Endothelial cell of umbilical vein (primary cell): ENCODE data around the gene SLC46A3. TPM values are rescaled to one million over a fixed set of nuclear protein-coding genes. Genes with fewer than 3 reads are reported as not detected.

Experiments used
- BruUV-seq: library from RNA; stranded (reverse); fragments of 400-500 nt; replicated peaks from 2 replicates; lab custom pipeline; 2021; lab: Mats Ljungman, UMichigan
- CTCF ChIA-PET: fragments of 300-600, 350-600 bp; sonication (Branson Sonifier 250); formaldehyde crosslinking; loops from one replicate; lab custom pipeline; 2021; ENCODE audit warnings: antibody characterized with exemption, inconsistent platforms; lab: Charles Lee
- POLR2A ChIA-PET: fragments of 300-600, 350-600 bp; sonication (Branson Sonifier 250); formaldehyde crosslinking; loops from one replicate; lab custom pipeline; 2021; ENCODE audit warnings: antibody characterized with exemption, inconsistent platforms; lab: Charles Lee
- DNase-seq: peaks from one replicate; pipeline ENCODE4 v3.0.0-alpha.2; 2011; ENCODE audit warnings: low read depth, low spot score
- FAIRE-seq: peaks from 2 replicates; lab custom pipeline; 2011; peaks lifted over from hg19 to GRCh38; lab: Jason Lieb, UNC
- H2AFZ ChIP-seq: 2 replicates; pipeline ENCODE4 v1.6.0; 2012; ENCODE audit warnings: low read depth, low read length, control low read depth, inconsistent platforms
- H3K27ac ChIP-seq: 2 replicates; pipeline ENCODE4 v1.5.1; 2011; ENCODE audit warnings: low read depth, mild to moderate bottlenecking, control low read depth, low read length, moderate library complexity; ENCODE audit not compliant: insufficient read depth
- H3K27me3 ChIP-seq, 2 experiments: 2 replicates each; pipeline versions ENCODE4 v1.6.0 to v1.6.1; 2011; ENCODE audit warnings: low read length in 2 of 2, mixed read lengths in 1 of 2; ENCODE audit not compliant: control insufficient read depth in 2 of 2, insufficient read depth in 2 of 2
- H3K36me3 ChIP-seq, 2 experiments: 2 replicates in 1 of 2; 3 replicates in 1 of 2; pipeline ENCODE4 v1.5.1; 2011; ENCODE audit warnings: low read length in 2 of 2, mild to moderate bottlenecking in 1 of 2, moderate library complexity in 1 of 2; ENCODE audit not compliant: control insufficient read depth in 2 of 2, insufficient read depth in 2 of 2; ENCODE audit errors: extremely low read depth in 1 of 2
- H3K4me1 ChIP-seq: 3 replicates; pipeline ENCODE4 v1.5.1; 2011; ENCODE audit warnings: mild to moderate bottlenecking, low read length; ENCODE audit not compliant: control insufficient read depth, insufficient read depth; ENCODE audit errors: extremely low read depth
- H3K4me2 ChIP-seq: 2 replicates; pipeline ENCODE4 v1.6.1; 2011; ENCODE audit warnings: low read length, control low read depth, mixed read lengths; ENCODE audit not compliant: insufficient read depth
- H3K4me3 ChIP-seq, 3 experiments: fragments of 200-600 bp in 1 of 3; sonication (generic), shearing (Covaris generic) in 1 of 3; replicated peaks in 1 of 3; 2 replicates each; pipeline ENCODE4 v1.5.1; 2011 to 2016; ENCODE audit warnings: control low read depth in 3 of 3, low read length in 3 of 3, mild to moderate bottlenecking in 2 of 3, inconsistent platforms in 1 of 3, low read depth in 1 of 3, moderate library complexity in 1 of 3; ENCODE audit not compliant: insufficient read depth in 1 of 3
- H3K79me2 ChIP-seq: 2 replicates; pipeline ENCODE4 v1.6.0; 2012; ENCODE audit warnings: low read length, inconsistent platforms; ENCODE audit not compliant: control insufficient read depth, insufficient read depth
- H3K9ac ChIP-seq: replicated peaks from 2 replicates; pipeline ENCODE3; 2011; ENCODE audit warnings: low read length, control low read depth; ENCODE audit not compliant: insufficient read depth; ENCODE audit errors: extremely low read depth
- H3K9me1 ChIP-seq: replicated peaks from 3 replicates; pipeline ENCODE4 v1.6.0; 2011; ENCODE audit warnings: mild to moderate bottlenecking, low read length; ENCODE audit not compliant: control insufficient read depth, insufficient read depth; ENCODE audit errors: extremely low read depth
- H3K9me3 ChIP-seq: replicated peaks from 2 replicates; pipeline ENCODE4 v1.5.1; 2012; ENCODE audit warnings: low read length, inconsistent platforms; ENCODE audit not compliant: control insufficient read depth, insufficient read depth
- H4K20me1 ChIP-seq: replicated peaks from 2 replicates; pipeline ENCODE3; 2011; ENCODE audit warnings: mild to moderate bottlenecking, low read length; ENCODE audit not compliant: control insufficient read depth, insufficient read depth; ENCODE audit errors: extremely low read depth
- EZH2 ChIP-seq: IDR thresholded peaks from 2 replicates; pipeline ENCODE4 v1.6.1; 2012; ENCODE audit warnings: borderline replicate concordance, low read depth, mild to moderate bottlenecking, moderate library complexity, low read length, inconsistent platforms; ENCODE audit not compliant: severe bottlenecking
- FOS ChIP-seq: IDR thresholded peaks from 2 replicates; pipeline ENCODE4 v1.6.1; 2011; ENCODE audit warnings: mild to moderate bottlenecking, low read length, moderate library complexity, borderline replicate concordance; ENCODE audit not compliant: insufficient read depth
- GATA2 ChIP-seq: IDR thresholded peaks from 2 replicates; pipeline ENCODE4 v1.7.0; 2011; ENCODE audit warnings: low read depth, mild to moderate bottlenecking, moderate library complexity, mixed read lengths, low read length; ENCODE audit not compliant: insufficient read length, insufficient read depth
- JUN ChIP-seq: IDR thresholded peaks from 2 replicates; pipeline ENCODE4 v1.6.1; 2011; ENCODE audit warnings: borderline replicate concordance, low read depth; ENCODE audit not compliant: insufficient read length, insufficient read depth
- MYC ChIP-seq: IDR thresholded peaks from one replicate; pipeline ENCODE4 v1.6.1; 2011; ENCODE audit warnings: mild to moderate bottlenecking, low read depth, low read length
- POLR2A ChIP-seq: IDR thresholded peaks from 2 replicates; pipeline ENCODE4 v1.6.1; 2012; ENCODE audit warnings: low read depth, mild to moderate bottlenecking, control low read depth, low read length
- POLR2AphosphoS5 ChIP-seq: IDR thresholded peaks from 2 replicates; pipeline ENCODE4 v1.6.1; 2012; ENCODE audit warnings: low read depth, mild to moderate bottlenecking, control low read depth, low read length, moderate library complexity; ENCODE audit not compliant: insufficient read depth
- dilution Hi-C: fragments of 300-500 bp; cut with MboI; formaldehyde crosslinking; loops from one replicate; pipeline ENCODE4 v1.15.0; 2019; ENCODE audit warnings: low sequenced_read_pairs; ENCODE audit not compliant: extremely low pct_ligation_motif_present
- intact Hi-C: fragments of 100-400 bp; cut with micrococcal nuclease; formaldehyde crosslinking; loops from one replicate; pipeline ENCODE4 v1.10.0; 2022
- polyA plus RNA-seq, 4 experiments: library from polyadenylated mRNA; depleted of rRNA in 3 of 4; stranded (reverse) in 3 of 4; unstranded in 1 of 4; fragments of >200 nt; gene quantifications; 2 replicates each; pipeline versions ENCODE4 v1.2.1 to v1.2.3, GENCODE V29; 2011 to 2012; ENCODE audit warnings: missing spikeins in 1 of 4
- total RNA-seq: library from RNA; stranded (reverse); gene quantifications from 2 replicates; pipeline ENCODE4 v1.2.3, GENCODE V29; 2021
- TF ChIP-seq, protein P1 (sequence below): IDR thresholded peaks from 2 replicates; pipeline ENCODE4 v1.6.1; 2011; ENCODE audit not compliant: insufficient read depth, insufficient read length
- TF ChIP-seq, protein P2 (sequence below), 2 donors: IDR thresholded peaks; 1 replicate in 1 of 2; 2 replicates in 1 of 2; pipeline ENCODE4 v1.5.1; 2011; ENCODE audit warnings: low read length in 2 of 2, mild to moderate bottlenecking in 2 of 2, moderate library complexity in 2 of 2, control low read depth in 1 of 2, inconsistent platforms in 1 of 2, low read depth in 1 of 2; ENCODE audit not compliant: insufficient read depth in 1 of 2; ENCODE audit errors: extremely low read depth in 1 of 2

Gene SLC46A3
- total and polyA plus RNA-seq, 2 donors (not counting 3 experiments of a cell fraction or from before 2014, with no cell fraction given), result 2.0 to 2.1 TPM

DNA sequence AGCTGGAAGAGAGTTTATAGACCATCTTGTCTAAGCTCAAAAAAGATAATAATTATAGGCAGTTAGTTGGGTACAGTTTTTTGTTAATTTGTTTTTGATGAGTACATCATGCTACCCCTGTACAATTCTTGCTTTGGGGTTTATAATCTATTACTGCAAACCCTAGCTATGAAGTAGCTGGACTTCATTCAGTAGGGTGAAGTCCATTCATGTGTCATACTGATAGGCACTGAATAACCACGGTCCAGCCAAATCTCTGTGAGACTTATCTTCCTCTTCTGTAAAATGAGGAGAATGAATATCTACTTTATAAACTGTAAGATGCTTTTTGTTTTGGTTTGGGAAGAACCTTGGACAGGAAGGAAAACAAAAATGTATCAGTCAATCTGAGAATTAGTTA is 19.5 kb downstream of the SLC46A3 start:
- H2AFZ ChIP-seq, result no peak overlapping the region
- H3K4me2 ChIP-seq, result no peak overlapping the region
- no peaks in the 10 kb centered on the region for H3K36me3 ChIP-seq
- no peak overlapping the region for H3K9ac ChIP-seq
- POLR2A ChIA-PET, result no interaction called here
- no peak for FAIRE-seq
- H3K4me1 ChIP-seq, result no peaks in the 10 kb centered on the region
- TF ChIP-seq JUN (no peak), GATA2 (no peak), POLR2AphosphoS5 (no peak), FOS (no peak), POLR2A (no peak), EZH2 (no peak), MYC (no peak)
- TF ChIP-seq, protein P1, sequence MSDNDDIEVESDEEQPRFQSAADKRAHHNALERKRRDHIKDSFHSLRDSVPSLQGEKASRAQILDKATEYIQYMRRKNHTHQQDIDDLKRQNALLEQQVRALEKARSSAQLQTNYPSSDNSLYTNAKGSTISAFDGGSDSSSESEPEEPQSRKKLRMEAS, result no peak
- TF ChIP-seq, protein P2, sequence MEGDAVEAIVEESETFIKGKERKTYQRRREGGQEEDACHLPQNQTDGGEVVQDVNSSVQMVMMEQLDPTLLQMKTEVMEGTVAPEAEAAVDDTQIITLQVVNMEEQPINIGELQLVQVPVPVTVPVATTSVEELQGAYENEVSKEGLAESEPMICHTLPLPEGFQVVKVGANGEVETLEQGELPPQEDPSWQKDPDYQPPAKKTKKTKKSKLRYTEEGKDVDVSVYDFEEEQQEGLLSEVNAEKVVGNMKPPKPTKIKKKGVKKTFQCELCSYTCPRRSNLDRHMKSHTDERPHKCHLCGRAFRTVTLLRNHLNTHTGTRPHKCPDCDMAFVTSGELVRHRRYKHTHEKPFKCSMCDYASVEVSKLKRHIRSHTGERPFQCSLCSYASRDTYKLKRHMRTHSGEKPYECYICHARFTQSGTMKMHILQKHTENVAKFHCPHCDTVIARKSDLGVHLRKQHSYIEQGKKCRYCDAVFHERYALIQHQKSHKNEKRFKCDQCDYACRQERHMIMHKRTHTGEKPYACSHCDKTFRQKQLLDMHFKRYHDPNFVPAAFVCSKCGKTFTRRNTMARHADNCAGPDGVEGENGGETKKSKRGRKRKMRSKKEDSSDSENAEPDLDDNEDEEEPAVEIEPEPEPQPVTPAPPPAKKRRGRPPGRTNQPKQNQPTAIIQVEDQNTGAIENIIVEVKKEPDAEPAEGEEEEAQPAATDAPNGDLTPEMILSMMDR (IDR thresholded peaks at IDR 0.05; ENCODE audit: extremely low read depth in 1 of 2, insufficient read depth in 1 of 2, low read depth in 1 of 2, low read length in 2 of 2), result no peak
- CTCF ChIA-PET, result interaction anchor here (0.9 to 1.8 kb wide), 3 partner anchors 9 to 97 kb away, joined by 3 to 8 read pairs (median 5); partner anchors contain the start of gene SLC46A3
- no peaks in the 10 kb centered on the region for H3K9me3 ChIP-seq
- H3K27ac ChIP-seq, result no peak overlapping the region
- peaks cover 0 to 3% of the 10 kb centered on the region in 2 experiments for H3K27me3 ChIP-seq
- DNase-seq, result no peak
- H3K79me2 ChIP-seq, result no peaks in the 10 kb centered on the region
- no peak overlapping the region for H3K4me3 ChIP-seq
- intact Hi-C loops, result no loop called here
- BruUV-seq, result no TSS peak
- dilution Hi-C loops, result no loop called here
- H3K9me1 ChIP-seq, result no peaks in the 10 kb centered on the region
- no peaks in the 10 kb centered on the region for H4K20me1 ChIP-seq
